ENCODE data around the gene MED31. TPM values are rescaled to one million over a fixed set of nuclear protein-coding genes. Genes with fewer than 3 reads are reported as not detected.

The MED31 gene
- total and polyA plus RNA-seq, 2 experiments from 2014 or later, result 5.5 to 49.3 TPM

- Histone ChIP-seq H3F3A (replicated peaks; ENCODE audit: low read depth) (no peaks in the 10 kb centered on the region), H3K4me1 (ENCODE audit: insufficient read depth) (no peaks in the 10 kb centered on the region), H3K27me3 (ENCODE audit: insufficient read depth) (peaks cover 13% of the 10 kb centered on the region), H3K27ac (ENCODE audit: low read depth) (no peak overlapping the region), H3K36me3 (ENCODE audit: insufficient read depth) (no peaks in the 10 kb centered on the region), H3K79me2 (replicated peaks; ENCODE audit: insufficient read depth) (no peaks in the 10 kb centered on the region), H3K9me2 (ENCODE audit: insufficient read depth) (no peaks in the 10 kb centered on the region), H2AFZ (no peak overlapping the region), H3K4me2 (no peak overlapping the region), H3K4me3 (no peak overlapping the region), H4K20me1 (replicated peaks; ENCODE audit: insufficient read depth) (peaks cover 7% of the 10 kb centered on the region; the same call in 1 of the 2 replicates)
- ATAC-seq (no peak), DNase-seq (ENCODE audit: low spot score) (no peak)
- H3K4me3 Mint-ChIP-seq, result no peak overlapping the region
- H3K36me3 Mint-ChIP-seq (ENCODE audit: low read depth), result no peaks in the 10 kb centered on the region
- no peaks in the 10 kb centered on the region for H3K9me3 Mint-ChIP-seq
- TF ChIP-seq CREB1 (CRISPR knock-in tag; IDR thresholded peaks at IDR 0.05; ENCODE audit: low read depth), result no peak
- no peak for TF ChIP-seq ZNF331 (CRISPR knock-in tag; IDR thresholded peaks at IDR 0.05; ENCODE audit: low read depth)
- TF ChIP-seq POLR2AphosphoS5 (IDR thresholded peaks at IDR 0.05; ENCODE audit: low read depth), result no peak
- no peak for TF ChIP-seq JUNB (IDR thresholded peaks at IDR 0.05; ENCODE audit: unreplicated experiment)
- no peak for TF ChIP-seq NANOG (IDR thresholded peaks at IDR 0.05; ENCODE audit: borderline replicate concordance)
- TF ChIP-seq STAT1 (IDR thresholded peaks at IDR 0.05; ENCODE audit: unreplicated experiment), result no peak
- no peak for TF ChIP-seq EZH2 (IDR thresholded peaks at IDR 0.05; ENCODE audit: low read depth, unreplicated experiment)
- no peak for TF ChIP-seq EZH2phosphoT487 (IDR thresholded peaks at IDR 0.05; ENCODE audit: unreplicated experiment)
- TF ChIP-seq ZNF114 (CRISPR knock-in tag; IDR thresholded peaks at IDR 0.05), result no peak
- TF ChIP-seq ZNF462 (CRISPR knock-in tag; IDR thresholded peaks at IDR 0.05), result no peak
- H3K27ac Mint-ChIP-seq, result no peak overlapping the region
- H3K27me3 Mint-ChIP-seq (ENCODE audit: insufficient read depth, low read depth, poor library complexity), result peaks cover 16% of the 10 kb centered on the region
- peaks cover 8% of the 10 kb centered on the region; the same call in 2 of the 3 replicates for H3K4me1 Mint-ChIP-seq
Observed at GRCh38 chr17:6668727-6669425, 17.5 kb upstream of the MED31 start.
